Activated CD8-positive, alpha-beta memory T cell treated with anti-CD3 and anti-CD28 coated beads, Interleukin-2, amount 50 U/mL, for 24 hours (primary cell): ENCODE measurements around the gene ACADVL.
A peak's percentile ranks its signal among the peaks of the same experiment; 100 is the strongest.

Experiments used
- DNase-seq: peaks from one replicate; pipeline ENCODE4 v3.0.0-alpha.2; 2020; ENCODE audit errors: extremely low read depth

ACADVL gene

GRCh38 chr17:7251661-7252175 lies 32.0 kb downstream of the ACADVL start, which contains the start of gene CTDNEP1:
Gene CTDNEP1, minus strand, starts transcription at chr17:7251734. Its CDS starts 438 bp downstream, at chr17:7251296.
- DNase-seq, result peak; percentile 100

- peak; percentile 76 for DNase-seq
Observed at GRCh38 chr17:7252176-7253043, 32.7 kb downstream of the ACADVL start, which contains the start of gene ELP5. Gene ELP5, plus strand, starts transcription at chr17:7252215. Its CDS starts 336 bp downstream, at chr17:7252551.

- DNase-seq, result no peak
Observed at GRCh38 chr17:7253082-7253481, 33.3 kb downstream of the ACADVL start.

- no peak for DNase-seq
Observed at GRCh38 chr17:7254511-7254910, 34.8 kb downstream of the ACADVL start.

GRCh38 chr17:7256766-7257456 lies 37.2 kb downstream of the ACADVL start:
- no peak for DNase-seq

- DNase-seq, result no peak
Observed at GRCh38 chr17:7258731-7259554, 39.2 kb downstream of the ACADVL start.

- DNase-seq, result no peak
Observed at GRCh38 chr17:7259555-7259889, 39.8 kb downstream of the ACADVL start.

GRCh38 chr17:7260151-7260550 lies 40.4 kb downstream of the ACADVL start:
- no peak for DNase-seq

- no peak for DNase-seq
Observed at GRCh38 chr17:7260651-7261378, 41.1 kb downstream of the ACADVL start.

GRCh38 chr17:7261379-7262191 lies 41.8 kb downstream of the ACADVL start:
- DNase-seq, result no peak

GRCh38 chr17:7262192-7262934 lies 42.6 kb downstream of the ACADVL start, which contains the start of gene CLDN7:
Gene CLDN7, minus strand, starts transcription at chr17:7262478. Its CDS starts 435 bp downstream, at chr17:7262043.
- DNase-seq, result no peak

GRCh38 chr17:7262935-7263800 lies 43.4 kb downstream of the ACADVL start:
- DNase-seq, result no peak

GRCh38 chr17:7263801-7264078 lies 44.0 kb downstream of the ACADVL start:
- no peak for DNase-seq

- no peak for DNase-seq
Observed at GRCh38 chr17:7266784-7267183, 47.0 kb downstream of the ACADVL start.
